Kasumi-1 (cell line): ENCODE data around the gene TLE5.

Experiments
- DNase-seq, 2 experiments: peaks; one replicate each; lab custom pipeline; 2025; lab: John Stamatoyannopoulos, UW

The TLE5 gene, protein sequence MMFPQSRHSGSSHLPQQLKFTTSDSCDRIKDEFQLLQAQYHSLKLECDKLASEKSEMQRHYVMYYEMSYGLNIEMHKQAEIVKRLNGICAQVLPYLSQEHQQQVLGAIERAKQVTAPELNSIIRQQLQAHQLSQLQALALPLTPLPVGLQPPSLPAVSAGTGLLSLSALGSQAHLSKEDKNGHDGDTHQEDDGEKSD

DNA sequence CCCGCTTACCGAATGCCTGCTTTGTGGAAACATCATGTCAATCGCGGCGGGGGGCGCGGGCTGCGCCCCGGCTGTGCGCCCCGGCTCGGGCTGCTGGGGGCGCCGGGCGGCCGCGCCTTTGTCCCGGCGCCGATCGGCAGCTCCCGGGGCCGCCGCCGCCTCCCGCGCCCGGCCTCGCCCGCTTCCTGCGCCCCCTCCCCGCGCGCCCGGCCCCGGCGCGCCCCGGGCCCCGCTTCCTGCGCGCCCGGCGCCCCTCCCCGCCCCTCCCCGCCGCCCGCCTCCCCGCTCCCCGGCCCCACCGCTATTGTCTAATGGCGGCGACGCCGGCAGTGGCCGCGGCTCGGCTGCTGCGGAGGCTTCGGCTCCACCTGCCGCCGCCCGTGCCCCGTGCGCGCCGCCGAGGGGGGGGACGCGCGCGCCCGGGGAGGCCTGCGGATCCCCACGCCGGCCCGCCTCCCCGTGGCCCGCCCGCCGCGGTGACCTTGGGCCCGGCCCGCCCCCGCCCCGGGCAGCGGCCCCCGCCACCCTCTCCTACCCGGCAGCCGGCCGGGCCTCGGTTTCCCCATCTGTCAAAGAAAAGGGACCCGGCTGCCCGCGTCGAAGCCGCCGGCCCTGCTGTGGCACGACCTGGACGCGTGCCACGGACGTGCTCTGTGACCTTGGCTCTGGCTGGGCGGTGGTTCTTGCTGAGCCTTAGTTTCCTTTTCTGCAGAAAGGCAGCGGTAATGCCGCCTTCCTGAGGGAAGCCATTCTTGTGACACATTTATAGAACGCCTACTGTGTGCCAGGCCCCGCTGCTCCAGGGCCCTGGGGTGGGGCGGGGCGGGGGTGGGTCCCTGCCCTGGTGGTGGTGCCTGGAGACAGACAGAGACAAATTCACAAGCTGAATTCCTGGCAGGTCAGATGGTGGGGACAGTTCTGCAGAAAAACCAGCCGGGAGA is at the start of gene TLE5:
TLE5 (minus strand) TSS at position 331 of the 941 bp plus-strand sequence; CDS start at position 36, 295 bp downstream.
- DNase-seq = peak; percentile 32 to 39

DNA sequence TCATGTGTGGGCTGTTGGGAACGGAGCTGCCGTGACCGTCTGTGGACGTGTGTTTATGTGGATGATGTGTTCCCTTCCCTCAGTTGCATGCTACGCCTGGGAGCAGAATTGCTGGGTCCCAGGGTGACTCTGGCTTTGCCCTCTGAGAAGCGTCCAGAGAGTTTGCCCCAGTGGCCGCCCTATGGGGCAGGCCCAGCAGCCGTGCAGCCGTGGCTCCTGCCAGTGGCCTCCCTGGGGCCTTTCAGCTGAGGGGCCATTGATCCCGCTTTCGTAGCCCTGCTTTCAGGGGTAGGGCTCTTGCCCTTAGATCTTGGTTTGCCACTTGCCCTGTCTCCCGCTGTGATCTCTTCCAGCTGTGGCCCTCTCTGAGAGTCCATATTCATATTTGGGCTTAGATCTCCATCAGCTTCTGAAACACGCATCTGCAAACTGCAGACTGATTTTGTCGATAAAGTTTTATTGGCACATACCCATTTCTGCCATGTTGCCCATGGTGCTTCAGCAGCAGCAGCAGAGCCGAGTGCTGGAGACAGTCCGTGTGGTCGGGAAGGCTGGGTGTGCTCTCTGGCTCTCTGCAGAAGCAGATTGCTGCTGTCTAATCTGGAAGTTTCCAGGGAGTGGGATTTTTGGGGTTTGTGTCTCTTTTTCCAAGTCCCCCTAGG is 49.4 kb upstream of the TLE5 start:
- no peak for DNase-seq

DNA sequence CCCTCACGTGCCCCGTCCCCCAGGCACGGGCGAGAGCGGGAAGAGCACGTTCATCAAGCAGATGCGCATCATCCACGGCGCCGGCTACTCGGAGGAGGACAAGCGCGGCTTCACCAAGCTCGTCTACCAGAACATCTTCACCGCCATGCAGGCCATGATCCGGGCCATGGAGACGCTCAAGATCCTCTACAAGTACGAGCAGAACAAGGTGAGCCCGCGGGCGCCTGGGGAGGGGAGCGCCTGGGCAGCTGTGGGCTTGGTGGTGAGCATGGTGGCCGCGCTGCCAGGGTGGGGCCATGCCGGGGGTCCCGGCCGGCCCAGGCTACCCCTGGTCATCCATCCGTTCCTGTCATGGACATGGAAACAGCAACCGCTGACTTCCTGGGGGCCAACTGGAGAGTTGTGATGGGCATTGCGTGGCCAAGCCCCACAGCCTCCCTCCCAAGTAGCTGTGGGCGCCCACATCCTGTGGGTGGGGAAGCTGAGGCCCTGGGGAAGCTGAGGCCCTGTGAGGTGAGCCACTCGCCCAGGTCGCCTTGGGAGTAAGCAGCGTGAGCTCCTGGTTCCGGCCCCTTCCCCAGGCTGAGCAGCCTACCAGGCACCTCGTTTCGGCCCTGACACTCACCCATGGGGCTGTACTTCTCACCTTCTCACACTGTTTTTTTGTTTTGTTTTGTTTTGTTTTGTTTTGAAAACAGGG is 48.0 kb upstream of the TLE5 start:
- no peak for DNase-seq

DNA sequence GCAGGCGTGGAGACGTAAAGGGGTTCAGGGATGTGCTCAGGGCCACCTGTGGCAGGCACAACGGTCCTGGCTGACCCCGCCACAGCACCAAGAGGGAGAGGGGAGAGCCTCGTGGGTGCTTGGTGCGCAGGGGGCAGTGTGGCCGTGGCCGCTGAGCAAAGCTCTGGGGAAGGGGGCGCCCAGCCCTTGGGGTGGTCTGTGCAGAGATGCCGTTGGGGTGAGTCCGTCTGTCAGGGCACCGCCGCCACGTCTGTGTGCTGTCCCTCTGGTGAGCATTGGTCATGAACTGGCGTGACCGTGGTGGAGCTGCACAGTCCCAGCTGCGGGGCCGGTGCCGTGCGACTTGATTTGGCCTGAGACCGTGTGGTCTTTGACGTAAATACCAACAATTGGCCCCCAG is 47.2 kb upstream of the TLE5 start:
- DNase-seq = no peak

DNA sequence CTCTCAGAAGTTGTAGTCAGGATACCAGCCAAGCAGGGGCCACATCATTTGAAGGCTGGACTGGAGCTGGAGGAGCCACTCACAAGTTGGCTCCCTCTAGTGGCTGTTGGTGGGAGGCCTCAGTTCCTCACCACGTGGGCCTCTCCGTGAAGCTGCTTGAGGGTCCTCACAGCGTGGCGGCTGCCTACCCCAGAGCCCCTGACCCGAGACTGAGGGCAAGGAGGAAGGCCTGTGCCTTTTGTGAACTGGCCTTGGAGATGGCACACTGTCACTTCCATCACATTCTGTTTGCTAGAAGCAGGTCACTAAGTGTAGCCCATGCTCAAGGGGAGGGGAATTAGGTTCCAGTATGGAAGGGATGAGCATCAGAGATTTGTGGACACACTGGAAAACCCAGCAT is 46.5 kb upstream of the TLE5 start:
- DNase-seq = peak; percentile 74 to 88

DNA sequence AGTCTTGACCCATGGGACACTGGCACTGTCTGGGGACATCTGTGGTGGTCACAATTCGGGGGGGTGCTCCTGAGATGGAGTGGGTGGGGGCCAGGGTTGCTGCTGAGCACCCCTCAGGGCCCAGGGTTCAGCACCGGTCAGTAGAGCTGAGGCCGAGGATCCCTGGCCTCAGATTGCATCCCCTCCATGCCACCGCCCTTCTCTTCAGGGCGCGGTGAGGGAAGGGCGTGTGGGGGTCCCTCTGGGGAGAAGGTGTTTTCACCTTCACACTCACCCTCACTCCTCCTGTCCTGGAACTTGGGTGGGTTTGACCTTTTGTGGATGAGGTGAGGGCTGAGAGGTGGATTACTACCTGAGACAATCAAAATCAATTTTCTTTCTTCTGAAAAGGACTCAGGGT is 45.4 kb upstream of the TLE5 start:
- DNase-seq = no peak

DNA sequence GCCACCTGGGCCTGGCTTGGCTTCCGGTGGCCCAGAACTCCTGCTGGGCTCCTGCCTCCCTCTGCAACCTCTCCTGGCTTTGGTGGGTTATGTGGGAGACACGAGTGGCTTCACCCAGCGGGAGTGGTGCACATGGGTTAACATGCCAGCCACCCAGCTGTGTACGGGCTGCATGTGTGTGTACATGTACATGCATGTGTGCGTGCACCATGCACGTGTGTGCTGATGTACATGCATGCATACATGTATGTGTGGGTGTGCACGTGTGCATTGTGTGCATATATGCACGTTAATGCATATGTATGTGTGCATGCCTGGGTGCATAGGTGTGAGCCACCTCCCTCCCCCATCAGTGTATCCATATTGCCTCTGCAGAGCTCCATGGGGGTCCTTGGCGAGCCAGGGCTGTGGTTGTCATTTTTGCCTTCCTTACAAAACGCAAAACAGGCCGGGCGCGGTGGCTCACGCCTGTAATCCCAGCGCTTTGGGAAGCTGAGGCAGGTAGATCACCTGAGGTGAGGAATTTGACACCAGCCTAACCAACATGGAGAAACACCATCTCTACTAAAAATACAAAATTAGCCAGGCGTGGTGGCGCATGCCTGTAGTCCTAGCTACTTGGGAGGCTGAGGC is 44.3 kb upstream of the TLE5 start:
- no peak for DNase-seq

DNA sequence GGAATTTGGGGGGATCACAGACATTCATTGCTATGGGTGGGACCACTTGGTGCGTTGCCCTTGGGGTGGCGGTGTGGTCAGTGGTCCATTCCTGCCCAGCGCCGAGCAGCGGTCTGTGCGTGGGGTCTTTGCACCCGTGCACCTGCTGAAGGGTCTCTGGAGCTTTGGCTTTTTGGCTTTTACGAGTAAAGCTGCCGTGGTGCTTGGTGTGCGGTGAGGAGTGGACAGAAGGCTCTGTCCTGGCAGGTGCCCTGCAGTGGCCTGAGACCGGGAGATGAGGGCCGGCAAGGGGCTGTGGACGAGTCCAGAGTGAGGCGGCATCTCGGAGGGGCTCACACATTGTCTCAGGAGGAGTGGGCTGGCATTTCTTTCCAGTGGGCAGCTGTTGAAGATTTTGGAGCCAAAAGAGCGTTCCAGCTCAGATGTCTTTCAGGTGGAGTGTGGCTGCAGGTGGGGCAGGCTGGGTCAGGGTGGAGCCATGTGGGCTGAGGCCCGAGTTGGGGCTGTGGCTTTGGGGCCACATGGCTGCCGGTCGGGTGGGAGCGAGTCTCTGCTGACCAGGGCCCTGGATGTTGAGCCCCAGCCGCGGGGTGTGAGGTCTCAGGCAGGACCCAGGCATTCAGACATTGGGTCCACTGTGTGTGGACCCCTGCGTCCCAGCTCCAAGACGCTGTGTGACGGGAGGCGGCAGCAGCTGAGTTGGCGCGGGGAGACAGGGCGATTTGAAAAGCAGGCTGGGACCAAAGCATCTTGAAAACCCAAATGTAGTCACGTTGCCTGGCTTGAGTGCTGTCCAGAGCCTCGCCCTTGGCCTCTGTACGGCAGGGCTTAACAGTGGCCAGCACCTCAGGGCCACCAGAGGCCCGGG is 43.6 kb upstream of the TLE5 start:
- DNase-seq = no peak

DNA sequence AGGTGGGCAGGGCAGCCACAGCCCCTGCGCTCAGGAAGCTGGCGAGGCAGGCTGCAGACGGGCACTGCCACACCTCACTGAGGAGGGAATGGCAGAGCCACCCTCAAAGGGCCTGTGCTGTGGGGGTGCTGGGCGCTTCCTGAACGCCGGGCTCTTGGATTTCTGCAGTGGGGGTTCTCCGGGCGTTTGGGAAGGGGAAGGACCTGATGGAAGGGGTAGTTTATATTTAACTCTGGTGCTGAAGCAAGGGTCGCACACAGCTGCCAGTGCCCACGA is 42.4 kb upstream of the TLE5 start:
- no peak for DNase-seq

DNA sequence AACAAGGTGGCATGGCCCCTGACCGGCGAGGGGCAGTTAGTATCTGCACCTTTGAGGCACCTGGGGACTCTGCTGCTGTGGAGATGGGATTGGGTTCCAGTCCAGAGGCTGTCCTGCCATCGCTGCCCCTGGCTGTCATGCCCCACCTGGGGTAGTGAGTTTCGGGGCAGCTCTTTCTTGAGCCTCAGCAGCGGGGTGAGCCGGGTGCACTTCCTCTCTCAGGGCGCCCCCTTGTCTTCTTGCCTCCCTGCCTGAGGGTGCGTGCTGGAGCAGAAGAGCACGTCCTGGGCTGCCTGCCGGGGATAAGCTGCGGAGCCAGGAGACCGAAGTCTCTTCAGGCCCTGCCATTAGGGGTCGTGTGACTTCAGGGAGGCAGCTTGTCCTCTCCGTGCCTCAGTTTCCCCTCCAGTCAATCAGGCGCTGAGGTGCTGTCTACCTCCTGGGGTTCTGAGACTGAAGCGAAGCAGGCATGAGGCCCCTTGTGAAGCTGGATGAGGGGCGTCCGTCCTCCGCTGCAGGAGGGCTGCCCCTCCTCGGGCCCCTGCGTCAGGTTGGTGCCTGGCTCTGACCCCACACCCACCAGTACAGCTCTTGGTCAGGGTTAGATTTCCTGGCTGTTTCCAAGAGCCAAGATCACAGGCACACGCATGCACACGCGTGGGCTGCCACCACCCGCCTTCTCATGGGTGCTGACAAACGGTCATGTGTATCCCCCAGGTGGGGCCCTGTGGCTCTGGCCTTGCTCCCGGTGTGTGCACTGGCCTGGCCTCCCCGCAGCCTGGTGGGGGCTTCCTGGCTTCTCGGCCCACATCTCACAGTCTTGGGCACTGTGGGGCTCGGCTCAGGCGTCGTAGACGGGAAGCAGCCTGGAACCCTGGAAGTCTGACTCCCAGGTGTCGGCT is 40.2 kb upstream of the TLE5 start:
- no peak for DNase-seq

DNA sequence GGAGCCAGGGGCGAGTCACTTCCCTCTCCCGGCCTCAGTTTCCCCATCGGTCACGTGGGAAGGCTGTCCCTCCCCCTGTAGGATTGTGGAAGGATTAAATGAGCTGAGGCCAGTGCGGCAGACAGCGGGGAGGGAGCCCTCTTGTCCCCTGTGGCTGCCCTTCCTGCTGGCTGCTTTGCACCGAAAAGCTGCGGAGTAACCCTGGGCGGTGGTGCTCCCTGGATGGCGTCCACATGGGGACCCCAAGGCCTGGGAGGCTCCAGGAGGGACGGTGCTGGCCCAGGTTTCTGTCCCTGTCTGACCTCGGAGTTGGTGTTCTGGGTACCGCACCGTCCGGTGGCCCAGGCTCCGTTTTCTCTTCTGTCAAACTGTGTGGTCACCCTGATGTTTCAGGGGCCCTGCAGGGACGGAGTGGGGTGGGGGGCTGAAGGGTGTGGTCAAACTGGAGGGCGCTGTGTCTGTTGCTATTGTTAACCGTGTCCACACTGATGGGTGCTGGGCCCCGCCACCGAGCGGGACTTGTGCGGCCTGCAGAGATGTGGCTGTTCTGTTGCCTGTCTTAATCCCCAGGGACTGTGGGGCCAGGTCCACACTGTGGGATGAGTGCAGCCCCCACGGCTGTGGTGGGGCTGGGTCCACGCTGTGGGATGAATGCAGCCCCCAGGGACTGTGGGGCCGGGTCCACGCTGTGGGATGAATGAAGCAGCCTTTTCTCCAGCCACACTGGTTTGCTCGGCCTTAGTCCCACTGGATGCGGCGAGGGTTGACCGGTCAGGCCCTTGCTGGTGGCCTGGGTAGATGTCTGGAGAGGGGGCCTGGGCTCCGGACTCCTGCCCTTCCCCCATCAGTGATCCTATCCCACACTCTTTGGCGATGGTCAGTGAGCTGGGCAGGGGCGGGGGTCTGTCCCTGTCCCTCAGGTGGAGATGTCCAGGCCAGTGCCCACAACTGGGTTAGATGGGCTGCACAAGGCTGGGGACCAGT is 38.7 kb upstream of the TLE5 start:
- no peak for DNase-seq

DNA sequence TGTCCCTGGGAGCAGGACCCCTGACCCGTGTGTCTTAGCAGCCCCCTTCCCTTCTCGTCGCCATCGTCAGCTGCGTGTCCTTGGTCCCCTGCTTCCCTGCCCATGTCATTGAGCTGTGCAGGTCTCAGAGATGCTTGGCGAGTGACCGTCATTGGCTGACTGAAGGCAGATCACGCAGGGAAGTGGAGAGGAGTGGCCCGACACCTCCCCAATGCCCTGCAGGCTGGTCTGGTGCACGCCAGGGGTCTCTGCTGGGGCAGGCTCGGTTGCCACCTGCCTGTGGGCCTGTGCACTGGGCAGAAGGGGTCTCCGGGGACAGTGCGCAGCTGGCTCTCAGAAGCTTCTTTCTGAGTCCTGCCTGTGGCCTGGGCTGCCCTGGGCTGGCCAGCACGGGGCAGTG is 38.0 kb upstream of the TLE5 start:
- DNase-seq = no peak

DNA sequence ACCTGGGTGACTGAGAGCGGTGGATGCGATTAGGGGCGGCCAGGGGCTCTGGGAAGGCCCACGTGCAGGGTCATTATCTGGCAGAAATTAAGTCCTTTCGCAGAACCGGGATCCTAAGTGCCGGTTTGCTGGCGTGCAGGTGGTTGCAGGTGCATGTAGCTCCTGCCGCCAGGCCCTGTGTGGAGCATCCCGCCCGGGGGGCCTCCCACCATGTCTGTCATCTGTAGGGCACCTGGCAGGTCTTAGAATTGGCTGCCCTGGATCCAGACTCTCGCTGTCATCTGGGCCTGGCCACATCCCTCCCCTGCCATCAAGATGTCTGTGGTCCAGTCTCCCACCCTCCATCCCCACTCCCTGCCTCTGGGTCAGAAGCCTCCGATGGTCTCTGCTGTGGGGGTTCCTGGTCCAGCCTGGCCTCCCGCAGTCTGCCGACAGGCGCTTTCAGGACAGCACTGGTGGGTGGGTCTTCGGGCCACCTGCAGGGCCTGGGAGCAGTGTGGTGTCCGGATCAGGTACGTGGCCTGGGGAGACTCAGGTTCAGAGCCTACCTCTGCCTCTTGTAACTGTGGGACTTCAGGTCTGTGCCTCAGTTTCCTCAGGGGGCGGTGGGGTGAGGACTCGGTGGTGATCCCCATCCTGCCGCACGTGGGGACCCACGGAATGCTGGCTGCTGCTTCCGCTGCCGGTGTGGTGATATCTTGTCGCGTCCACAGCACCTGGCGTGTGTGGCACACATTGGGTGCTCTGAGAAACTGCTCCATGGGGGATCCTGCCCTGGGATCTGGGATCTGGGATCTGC is 37.3 kb upstream of the TLE5 start:
- no peak for DNase-seq

DNA sequence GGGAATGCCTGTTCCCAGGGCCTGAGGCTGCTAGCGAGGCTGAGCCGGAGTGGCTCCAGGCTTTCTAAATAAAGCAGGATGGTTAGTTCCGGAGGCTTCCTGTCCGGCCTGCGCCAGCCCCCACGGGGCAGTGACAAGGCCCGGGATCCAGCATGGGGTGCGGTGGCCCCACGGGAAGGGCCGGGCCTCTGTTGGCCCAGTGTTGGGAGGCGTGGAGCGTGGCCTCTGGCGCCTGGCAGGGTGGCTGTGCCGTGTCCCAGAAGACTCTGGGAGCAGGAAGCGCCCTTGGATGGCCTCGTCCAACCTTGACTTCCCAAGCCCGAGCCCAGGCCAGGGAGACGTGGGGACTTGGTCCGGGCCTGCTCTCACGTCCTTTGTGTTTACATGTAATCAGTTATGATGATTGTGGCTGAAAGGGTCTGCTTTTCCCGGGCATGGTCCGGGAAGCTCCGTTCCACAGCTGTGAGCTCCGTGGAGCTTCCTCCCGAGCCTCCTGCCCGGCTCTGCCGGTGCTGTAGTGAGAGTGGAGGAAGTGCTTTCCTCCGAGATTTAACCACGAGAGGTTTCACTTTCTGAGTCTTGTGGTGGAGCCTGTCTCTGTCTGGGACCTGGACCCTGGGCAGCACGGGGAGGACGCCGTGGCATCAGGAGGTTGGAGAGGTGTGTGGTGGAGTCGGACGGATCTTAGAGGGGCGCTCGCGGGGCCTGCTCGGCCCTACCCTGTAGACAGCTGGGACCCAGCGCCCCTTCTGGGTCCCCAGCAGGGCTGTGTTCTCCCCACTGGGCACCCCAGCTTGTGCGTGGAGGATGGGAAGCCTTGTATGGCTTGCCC is 36.4 kb upstream of the TLE5 start:
- DNase-seq = no peak

DNA sequence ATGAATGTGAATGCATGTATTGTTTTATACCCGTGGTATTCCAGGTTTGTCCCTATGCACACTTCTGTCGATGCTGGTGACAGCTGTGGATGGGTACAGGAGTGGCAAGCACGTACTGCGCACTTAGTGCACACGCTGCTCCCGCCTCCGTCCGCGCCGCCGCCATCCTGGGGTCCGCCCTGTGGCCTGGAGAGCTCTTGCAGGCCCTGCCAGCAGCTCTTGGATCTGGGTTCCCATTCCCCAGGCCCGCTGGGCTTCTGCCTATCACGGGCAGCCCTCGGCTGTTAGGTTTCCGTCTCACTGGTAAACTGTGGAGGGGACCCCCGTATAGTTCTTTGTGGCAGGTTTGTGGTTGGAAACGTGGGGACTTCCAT is 35.8 kb upstream of the TLE5 start:
- no peak for DNase-seq

DNA sequence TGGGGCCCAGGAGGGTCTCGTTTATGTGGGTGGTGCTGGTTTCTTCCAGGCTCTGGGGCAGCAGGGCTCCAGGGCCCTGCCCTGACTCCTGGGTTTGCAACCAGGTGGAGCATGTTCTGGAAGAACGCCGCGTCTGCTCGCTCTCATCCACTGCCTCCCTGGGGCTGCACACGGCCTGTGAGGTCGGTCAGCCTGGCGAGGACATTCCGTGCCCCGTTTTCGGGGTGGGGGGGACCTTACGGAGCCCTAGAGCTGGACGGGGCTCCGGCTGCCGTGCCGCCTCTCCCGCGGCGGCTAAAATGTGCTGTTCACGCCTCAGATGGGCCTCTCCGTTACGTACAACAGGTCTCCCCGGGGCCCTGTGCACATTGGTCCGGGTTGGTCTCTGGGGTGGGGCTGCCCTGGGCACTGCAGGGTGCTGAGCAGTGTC is 35.2 kb upstream of the TLE5 start:
- DNase-seq = no peak

DNA sequence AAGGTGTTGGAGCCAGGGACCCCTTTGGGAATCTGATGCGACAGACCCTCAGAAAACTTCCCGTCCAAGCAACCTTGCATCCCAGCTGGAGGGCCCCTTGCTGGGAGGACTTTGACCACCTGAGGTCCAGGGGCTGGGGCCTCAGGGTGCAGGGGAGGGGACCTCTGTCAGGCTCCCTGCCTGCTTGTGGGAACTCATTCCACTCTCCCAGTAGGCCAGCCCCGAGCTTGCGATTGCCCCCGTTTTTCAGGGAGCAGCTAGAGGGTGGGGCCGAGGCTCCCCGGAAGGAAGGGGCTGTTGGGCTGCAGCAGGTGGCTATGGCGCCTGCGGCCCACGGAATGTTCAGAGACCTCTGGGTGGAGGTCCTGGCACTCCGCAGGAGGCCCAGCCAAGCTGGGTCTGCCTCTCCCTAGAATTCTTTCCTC is 34.6 kb upstream of the TLE5 start:
- no peak for DNase-seq
